ENCODE measurements around the gene FBXO44. TPM values are rescaled to one million over a fixed set of nuclear protein-coding genes. Genes with fewer than 3 reads are reported as not detected.

FBXO44 gene
- total RNA-seq, 2 donors from 2014 or later, result 29.1 to 39.1 TPM

GRCh38 chr1:11650331-11650991 is 4.2 kb upstream of the FBXO44 start:
- TF ChIP-seq, protein P1, sequence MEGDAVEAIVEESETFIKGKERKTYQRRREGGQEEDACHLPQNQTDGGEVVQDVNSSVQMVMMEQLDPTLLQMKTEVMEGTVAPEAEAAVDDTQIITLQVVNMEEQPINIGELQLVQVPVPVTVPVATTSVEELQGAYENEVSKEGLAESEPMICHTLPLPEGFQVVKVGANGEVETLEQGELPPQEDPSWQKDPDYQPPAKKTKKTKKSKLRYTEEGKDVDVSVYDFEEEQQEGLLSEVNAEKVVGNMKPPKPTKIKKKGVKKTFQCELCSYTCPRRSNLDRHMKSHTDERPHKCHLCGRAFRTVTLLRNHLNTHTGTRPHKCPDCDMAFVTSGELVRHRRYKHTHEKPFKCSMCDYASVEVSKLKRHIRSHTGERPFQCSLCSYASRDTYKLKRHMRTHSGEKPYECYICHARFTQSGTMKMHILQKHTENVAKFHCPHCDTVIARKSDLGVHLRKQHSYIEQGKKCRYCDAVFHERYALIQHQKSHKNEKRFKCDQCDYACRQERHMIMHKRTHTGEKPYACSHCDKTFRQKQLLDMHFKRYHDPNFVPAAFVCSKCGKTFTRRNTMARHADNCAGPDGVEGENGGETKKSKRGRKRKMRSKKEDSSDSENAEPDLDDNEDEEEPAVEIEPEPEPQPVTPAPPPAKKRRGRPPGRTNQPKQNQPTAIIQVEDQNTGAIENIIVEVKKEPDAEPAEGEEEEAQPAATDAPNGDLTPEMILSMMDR (conservative IDR thresholded peaks at IDR 0.05), result peak; percentile 68

DNA sequence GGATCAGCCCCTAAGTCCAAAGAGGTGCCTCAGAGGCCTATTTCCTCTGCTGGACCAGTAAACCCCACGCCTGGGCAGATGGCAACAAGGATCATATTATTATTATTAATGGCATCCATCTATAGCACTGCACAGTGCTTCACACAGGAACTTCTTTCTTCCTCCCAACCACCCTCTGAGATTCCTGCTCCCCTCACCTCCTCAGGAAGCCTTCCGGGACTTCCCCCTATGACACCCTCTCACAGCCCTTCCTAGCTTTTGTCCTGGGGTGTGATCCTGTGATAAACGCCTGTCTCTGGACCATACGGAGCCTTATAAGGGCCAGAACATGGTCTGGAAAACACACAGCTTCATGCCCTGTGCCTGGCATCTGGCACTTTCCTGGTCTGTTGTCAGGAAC is 3.7 kb upstream of the FBXO44 start:
- Histone ChIP-seq H3K36me3 (ENCODE audit: control insufficient read depth, insufficient read depth, low read length) (no peaks in the 10 kb centered on the region), H3K4me1 (ENCODE audit: control insufficient read depth, insufficient read depth, low read length) (peaks cover 7% of the 10 kb centered on the region), H3K9me3 (ENCODE audit: control insufficient read depth, low read length) (no peaks in the 10 kb centered on the region), H3K27me3 (ENCODE audit: control insufficient read depth, insufficient read depth, low read length, poor library complexity, severe bottlenecking) (peaks cover 65% of the 10 kb centered on the region), H3K9ac (ENCODE audit: extremely low read depth, low read length, poor library complexity, severe bottlenecking) (no peak overlapping the region), H3K27ac (ENCODE audit: low read depth, low read length) (no peak overlapping the region), H3K4me3 (ENCODE audit: low read length) (no peak overlapping the region)
- peaks cover 2% of the 10 kb centered on the region for H3K4me1 Mint-ChIP-seq
- H3K27me3 Mint-ChIP-seq (ENCODE audit: insufficient read depth), result peaks cover 52% of the 10 kb centered on the region
- DNase-seq, result no peak
- H3K9me3 Mint-ChIP-seq, result no peaks in the 10 kb centered on the region
- H3K4me3 Mint-ChIP-seq, result peak overlapping the region; percentile 28
- H3K36me3 Mint-ChIP-seq (ENCODE audit: low read depth), result peaks cover 3% of the 10 kb centered on the region
- no peak overlapping the region for H3K27ac Mint-ChIP-seq
- 88 to 100% methylated on average over 3 to 4 of the region's 4 CpGs for WGBS, 2 experiments (ENCODE audit: insufficient coverage in 1 of 2, insufficient read length in 1 of 2)
- TF ChIP-seq, protein P1 (conservative IDR thresholded peaks at IDR 0.05), result no peak

More at GRCh38 chr1:11650331-11650991, 4.2 kb upstream of the FBXO44 start:
- H3K27me3 ChIP-seq (ENCODE audit: control insufficient read depth, insufficient read depth, low read length, poor library complexity, severe bottlenecking), result peaks cover 61% of the 10 kb centered on the region
- H3K9me3 ChIP-seq (ENCODE audit: control insufficient read depth, low read length), result no peaks in the 10 kb centered on the region
- no peaks in the 10 kb centered on the region for H3K36me3 ChIP-seq (ENCODE audit: control insufficient read depth, insufficient read depth, low read length)
- Mint-ChIP-seq H3K4me1 (peaks cover 2% of the 10 kb centered on the region), H3K9me3 (no peaks in the 10 kb centered on the region), H3K36me3 (ENCODE audit: low read depth) (no peaks in the 10 kb centered on the region), H3K4me3 (peak overlapping the region; percentile 28), H3K27me3 (ENCODE audit: insufficient read depth) (peaks cover 48% of the 10 kb centered on the region), H3K27ac (no peak overlapping the region)
- WGBS, 2 experiments (ENCODE audit: insufficient coverage in 1 of 2, insufficient read length in 1 of 2), result 15 to 16% methylated on average over 6 to 47 of the region's 47 CpGs
- H3K9ac ChIP-seq (ENCODE audit: extremely low read depth, low read length, poor library complexity, severe bottlenecking), result no peak overlapping the region
- peak; percentile 90 for DNase-seq
- no peak overlapping the region for H3K27ac ChIP-seq (ENCODE audit: low read depth, low read length)
- no peak overlapping the region for H3K4me3 ChIP-seq (ENCODE audit: low read length)
- H3K4me1 ChIP-seq (ENCODE audit: control insufficient read depth, insufficient read depth, low read length), result peaks cover 1% of the 10 kb centered on the region

GRCh38 chr1:11652203-11652780 is 2.4 kb upstream of the FBXO44 start:
- H3K4me3 ChIP-seq (ENCODE audit: low read length), result no peak overlapping the region
- no peak overlapping the region for H3K4me3 Mint-ChIP-seq
- no peaks in the 10 kb centered on the region for H3K9me3 Mint-ChIP-seq
- H3K27me3 Mint-ChIP-seq (ENCODE audit: insufficient read depth), result peaks cover 49% of the 10 kb centered on the region
- no peak overlapping the region for H3K27ac ChIP-seq (ENCODE audit: low read depth, low read length)
- no peak overlapping the region for H3K9ac ChIP-seq (ENCODE audit: extremely low read depth, low read length, poor library complexity, severe bottlenecking)
- H3K36me3 Mint-ChIP-seq (ENCODE audit: low read depth), result peaks cover 8% of the 10 kb centered on the region
- TF ChIP-seq, protein P1 (conservative IDR thresholded peaks at IDR 0.05), result no peak
- H3K36me3 ChIP-seq (ENCODE audit: control insufficient read depth, insufficient read depth, low read length), result peaks cover 6% of the 10 kb centered on the region
- H3K4me1 Mint-ChIP-seq, result peaks cover 2% of the 10 kb centered on the region
- peaks cover 7% of the 10 kb centered on the region for H3K4me1 ChIP-seq (ENCODE audit: control insufficient read depth, insufficient read depth, low read length)
- no peak for DNase-seq
- no peak overlapping the region for H3K27ac Mint-ChIP-seq
- WGBS, 2 experiments (ENCODE audit: insufficient coverage in 1 of 2, insufficient read length in 1 of 2), result 90 to 93% methylated on average over 10 to 11 of the region's 11 CpGs
- no peaks in the 10 kb centered on the region for H3K9me3 ChIP-seq (ENCODE audit: control insufficient read depth, low read length)
- peaks cover 65% of the 10 kb centered on the region for H3K27me3 ChIP-seq (ENCODE audit: control insufficient read depth, insufficient read depth, low read length, poor library complexity, severe bottlenecking)
